H1 (cell line): ENCODE results near the gene HMGCS2. TPM values are rescaled to one million over a fixed set of nuclear protein-coding genes. Genes with fewer than 3 reads are reported as not detected.

Source experiments
- MAFK ChIP-seq: IDR thresholded peaks from 2 replicates; pipeline ENCODE4 v1.6.1; 2012; ENCODE audit warnings: low read depth, mild to moderate bottlenecking, improper control_type of control experiment, low read length
- polyA plus RNA-seq, 7 experiments: library from polyadenylated mRNA; depleted of rRNA in 3 of 7; stranded (reverse) in 5 of 7; unstranded in 2 of 7; fragments of >200 nt in 5 of 7; fragments of 200-250 nt in 2 of 7; gene quantifications; 1 replicate in 5 of 7; 2 replicates in 1 of 7; 4 replicates in 1 of 7; pipeline versions ENCODE4 v1.2.1 to v1.2.3, GENCODE V29; 2011 to 2013; ENCODE audit warnings: missing spikeins in 2 of 7, mixed read lengths in 2 of 7
- total RNA-seq: library from RNA; stranded (reverse); fragmentation: NEBNext Ultra II Directional; extraction: Animal tissue kit (Norgen Biotek cat#: 25700); gene quantifications from 2 replicates; pipeline ENCODE4 v1.2.1, GENCODE V29; 2021

HMGCS2 gene
- total and polyA plus RNA-seq, 2 of the 8 experiments (the other 6 are each of a cell fraction or from before 2014, with no cell fraction given) = not detected

DNA sequence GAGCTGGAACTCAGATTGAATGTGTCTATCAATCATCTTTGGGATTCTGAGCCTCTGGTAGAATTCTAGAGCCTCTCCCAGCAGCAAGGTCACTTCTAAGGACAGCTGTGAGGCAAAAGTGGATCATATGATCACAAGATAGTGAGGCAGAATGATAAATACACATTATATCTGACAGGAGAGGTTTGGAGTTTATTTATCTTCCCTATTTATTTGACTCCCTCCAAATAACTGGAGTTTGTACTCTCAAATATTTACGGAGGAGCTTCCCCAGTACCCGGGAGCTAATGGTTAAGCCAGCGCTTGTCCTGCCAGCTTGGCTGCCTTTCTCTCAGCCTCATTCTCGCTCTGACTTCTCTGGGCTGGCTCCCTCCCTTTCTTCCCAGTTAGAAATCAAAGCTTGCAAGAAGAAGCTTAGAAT lies 2.3 kb downstream of the HMGCS2 start (continued):
- no peak for TF ChIP-seq MAFK
